Thoracic aorta (tissue), 2 donors: Measurements from ENCODE around the gene FOXE1. TPM values are rescaled to one million over a fixed set of nuclear protein-coding genes. Genes with fewer than 3 reads are reported as not detected.

ENCODE experiments used
- ATAC-seq: fragments of 150-250 bp; one replicate; pipeline ENCODE4 v1.8.0; 2017; ENCODE audit warnings: low read depth; ENCODE audit not compliant: insufficient number of reproducible peaks, low FRiP score
- DNase-seq: peaks from one replicate; pipeline ENCODE4 v3.0.0-alpha.2; 2020; ENCODE audit warnings: low spot score
- H3K27ac ChIP-seq, 2 donors: fragments of 200-600 bp; sonication (generic); 1 replicate in 1 of 2; 2 replicates in 1 of 2; pipeline ENCODE4 v1.5.1; 2016; ENCODE audit warnings: mild to moderate bottlenecking in 2 of 2, moderate library complexity in 2 of 2
- H3K27me3 ChIP-seq: fragments of 200-600 bp; sonication (generic); replicated peaks from 2 replicates; pipeline ENCODE4 v1.6.0; 2016; ENCODE audit warnings: mild to moderate bottlenecking; ENCODE audit not compliant: insufficient read depth
- H3K36me3 ChIP-seq: fragments of 200-600 bp; sonication (generic); one replicate; pipeline ENCODE4 v1.5.1; 2016
- H3K4me1 ChIP-seq, 2 donors: fragments of 200-600 bp; sonication (generic); 1 replicate in 1 of 2; 2 replicates in 1 of 2; pipeline versions ENCODE4 v1.5.1 to v1.6.0; 2016; ENCODE audit warnings: low read depth in 2 of 2, mild to moderate bottlenecking in 1 of 2; ENCODE audit not compliant: control insufficient read depth in 1 of 2
- H3K4me3 ChIP-seq: fragments of 200-600 bp; sonication (generic); 2 replicates; pipeline ENCODE4 v1.5.1; 2016; ENCODE audit warnings: mild to moderate bottlenecking
- H3K9me3 ChIP-seq: fragments of 200-600 bp; sonication (generic); 2 replicates; pipeline ENCODE4 v1.5.1; 2016
- total RNA-seq, 2 donors: library from RNA; depleted of rRNA; stranded (reverse); fragments of >200 nt; gene quantifications; one replicate each; pipeline versions ENCODE4 v1.1.0 to v1.2.3, GENCODE V29; 2016
- TF ChIP-seq, protein P1 (sequence below): fragments of 200-600 bp; sonication (generic); IDR thresholded peaks from one replicate; pipeline ENCODE4 v1.5.1; 2019; ENCODE audit warnings: antibody characterized with exemption

FOXE1 gene
- total RNA-seq, 2 donors from 2014 or later, result 0.21 to 0.68 TPM

DNA sequence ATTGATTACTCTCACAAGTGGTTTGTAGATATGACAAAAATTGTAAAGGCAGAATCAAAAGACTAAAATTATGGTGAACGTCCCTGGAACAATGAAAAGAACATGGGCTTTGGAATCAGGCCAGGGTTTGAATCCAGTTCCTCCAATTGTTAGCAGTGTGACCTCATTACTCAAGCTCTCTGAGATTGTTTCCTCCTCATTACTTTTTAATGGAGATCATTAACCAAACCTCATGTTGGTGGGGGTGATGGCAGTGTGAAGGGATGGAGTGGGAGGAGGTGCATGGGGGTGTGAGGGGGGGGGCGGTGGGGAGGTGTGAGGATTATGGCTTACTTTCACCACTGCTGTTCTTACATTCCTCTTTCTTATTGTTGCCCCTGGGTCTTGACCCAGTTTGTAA, 44.1 kb upstream of the FOXE1 start:
- TF ChIP-seq, protein P1, sequence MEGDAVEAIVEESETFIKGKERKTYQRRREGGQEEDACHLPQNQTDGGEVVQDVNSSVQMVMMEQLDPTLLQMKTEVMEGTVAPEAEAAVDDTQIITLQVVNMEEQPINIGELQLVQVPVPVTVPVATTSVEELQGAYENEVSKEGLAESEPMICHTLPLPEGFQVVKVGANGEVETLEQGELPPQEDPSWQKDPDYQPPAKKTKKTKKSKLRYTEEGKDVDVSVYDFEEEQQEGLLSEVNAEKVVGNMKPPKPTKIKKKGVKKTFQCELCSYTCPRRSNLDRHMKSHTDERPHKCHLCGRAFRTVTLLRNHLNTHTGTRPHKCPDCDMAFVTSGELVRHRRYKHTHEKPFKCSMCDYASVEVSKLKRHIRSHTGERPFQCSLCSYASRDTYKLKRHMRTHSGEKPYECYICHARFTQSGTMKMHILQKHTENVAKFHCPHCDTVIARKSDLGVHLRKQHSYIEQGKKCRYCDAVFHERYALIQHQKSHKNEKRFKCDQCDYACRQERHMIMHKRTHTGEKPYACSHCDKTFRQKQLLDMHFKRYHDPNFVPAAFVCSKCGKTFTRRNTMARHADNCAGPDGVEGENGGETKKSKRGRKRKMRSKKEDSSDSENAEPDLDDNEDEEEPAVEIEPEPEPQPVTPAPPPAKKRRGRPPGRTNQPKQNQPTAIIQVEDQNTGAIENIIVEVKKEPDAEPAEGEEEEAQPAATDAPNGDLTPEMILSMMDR, result no peak
- no peaks in the 10 kb centered on the region for H3K4me1 ChIP-seq
- no peak overlapping the region for H3K27ac ChIP-seq
- DNase-seq, result no peak
- no peaks in the 10 kb centered on the region for H3K9me3 ChIP-seq
- no peak overlapping the region for H3K4me3 ChIP-seq
- no peaks in the 10 kb centered on the region for H3K27me3 ChIP-seq
- H3K36me3 ChIP-seq, result no peaks in the 10 kb centered on the region
- no peak for ATAC-seq

GRCh38 chr9:97809666-97810344, 43.2 kb upstream of the FOXE1 start:
- Histone ChIP-seq H3K9me3 (no peaks in the 10 kb centered on the region), H3K4me3 (no peak overlapping the region), H3K27ac (no peak overlapping the region), H3K4me1 (no peaks in the 10 kb centered on the region), H3K36me3 (no peaks in the 10 kb centered on the region), H3K27me3 (no peaks in the 10 kb centered on the region)
- TF ChIP-seq, protein P1, result no peak
- ATAC-seq (no peak), DNase-seq (no peak)

- DNase-seq (no peak), ATAC-seq (no peak)
- no peaks in the 10 kb centered on the region for H3K4me1 ChIP-seq
- H3K27ac ChIP-seq, result no peak overlapping the region
- H3K9me3 ChIP-seq, result no peaks in the 10 kb centered on the region
- no peaks in the 10 kb centered on the region for H3K27me3 ChIP-seq
- TF ChIP-seq, protein P1, result no peak
- no peak overlapping the region for H3K4me3 ChIP-seq
- H3K36me3 ChIP-seq, result no peaks in the 10 kb centered on the region
These were observed 41.3 kb upstream of the FOXE1 start for GRCh38 chr9:97811533-97812246.

GRCh38 chr9:97812247-97812543, 40.8 kb upstream of the FOXE1 start:
- H3K4me1 ChIP-seq, result no peaks in the 10 kb centered on the region
- TF ChIP-seq, protein P1, result no peak
- H3K27me3 ChIP-seq, result no peaks in the 10 kb centered on the region
- no peaks in the 10 kb centered on the region for H3K9me3 ChIP-seq
- ATAC-seq, result no peak
- no peak for DNase-seq
- no peaks in the 10 kb centered on the region for H3K36me3 ChIP-seq
- H3K4me3 ChIP-seq, result no peak overlapping the region
- no peak overlapping the region for H3K27ac ChIP-seq

- H3K4me3 ChIP-seq, result no peak overlapping the region
- no peaks in the 10 kb centered on the region for H3K36me3 ChIP-seq
- TF ChIP-seq, protein P1, result no peak
- no peaks in the 10 kb centered on the region for H3K4me1 ChIP-seq
- H3K9me3 ChIP-seq, result no peaks in the 10 kb centered on the region
- no peaks in the 10 kb centered on the region for H3K27me3 ChIP-seq
- ATAC-seq, result no peak
- no peak overlapping the region for H3K27ac ChIP-seq
- no peak for DNase-seq
These were observed 40.0 kb upstream of the FOXE1 start for GRCh38 chr9:97813072-97813471.
